Activated naive CD4-positive, alpha-beta T cell treated with anti-CD3 and anti-CD28 coated beads, Interleukin-2, amount 50 U/mL, for 72 hours (primary cell): Measurements from ENCODE around the gene OXCT1. TPM values are rescaled to one million over a fixed set of nuclear protein-coding genes. Genes with fewer than 3 reads are reported as not detected.

ENCODE experiments used
- ATAC-seq, 2 donors: fragments of 150-1000 bp; cut with Tn5 transposase; 2 replicates each; pipeline ENCODE4 v1.10.0; 2021; ENCODE audit warnings: mild to moderate bottlenecking in 2 of 2, moderate library complexity in 2 of 2
- DNase-seq, 2 donors: peaks; one replicate each; pipeline ENCODE4 v3.0.0; 2021 to 2022; ENCODE audit warnings: low spot score in 2 of 2
- H3K27ac Mint-ChIP-seq, 2 donors: one replicate each; pipeline ENCODE4 v1.8.0; 2022; ENCODE audit warnings: mild to moderate bottlenecking in 2 of 2, mixed read lengths in 2 of 2
- H3K36me3 Mint-ChIP-seq, 2 donors: one replicate each; pipeline ENCODE4 v1.8.0; 2022; ENCODE audit warnings: mixed read lengths in 2 of 2
- H3K9me3 Mint-ChIP-seq, 2 donors: one replicate each; pipeline ENCODE4 v1.8.0; 2022; ENCODE audit warnings: mixed read lengths in 2 of 2
- total RNA-seq, 2 donors: library from RNA; stranded (reverse); gene quantifications; one replicate each; pipeline ENCODE4 v1.2.3, GENCODE V29; 2022

OXCT1 gene
- 10 to 100 TPM; 74.5 to 85.5 TPM for total RNA-seq

DNA sequence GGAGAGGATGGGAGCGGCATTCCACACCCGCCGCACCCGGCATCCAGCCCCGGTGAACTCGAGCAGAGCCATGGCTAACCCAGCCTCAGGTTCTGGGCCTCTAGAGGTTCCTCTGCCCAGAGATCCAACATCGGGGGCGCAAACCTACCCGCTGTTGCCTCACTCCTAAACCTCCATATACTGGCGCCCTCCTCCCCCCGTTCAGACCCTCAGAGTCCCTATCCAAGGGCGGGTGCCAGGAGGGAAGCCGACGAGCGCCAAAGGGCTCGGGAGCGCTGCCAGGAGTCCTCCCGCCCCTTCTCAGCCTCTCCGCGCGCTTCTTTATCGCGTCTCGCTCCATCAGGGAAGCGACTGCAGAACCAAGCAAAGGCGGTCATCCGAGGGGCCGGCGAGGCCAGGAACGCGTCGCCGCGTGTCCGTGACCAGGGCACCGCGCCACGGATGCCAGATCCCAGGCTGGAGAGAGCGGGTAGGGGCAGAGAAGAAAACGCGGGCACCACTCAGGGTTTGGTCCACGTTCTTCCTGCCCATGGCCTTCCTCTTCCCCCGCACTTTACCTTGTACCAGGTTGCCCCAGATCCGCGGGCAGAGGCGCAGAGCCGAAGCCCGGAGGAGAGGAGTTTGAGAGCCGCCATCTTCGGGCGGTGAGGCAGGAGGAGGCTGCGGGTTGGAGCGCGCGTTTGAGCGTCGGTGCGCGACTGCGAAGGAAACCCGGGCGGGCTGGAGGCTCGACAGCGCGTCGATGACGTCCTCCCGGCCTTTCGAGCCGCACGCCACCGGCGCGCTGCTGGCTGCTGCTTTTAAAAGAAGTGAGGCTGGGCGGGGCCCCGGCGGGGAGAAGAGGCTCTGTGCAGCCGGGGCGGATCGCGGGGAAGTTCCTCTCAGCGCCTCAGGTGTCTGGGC is at the start of gene OXCT1:
TSS of gene OXCT1 (minus strand) at position 702 of the 903 bp plus-strand sequence. CDS start at position 635, 67 bp downstream.
- peak; percentile 91 to 95 for ATAC-seq
- Mint-ChIP-seq H3K36me3 (peaks cover 6 to 25% of the 10 kb centered on the region in 2 donors), H3K9me3 (no peaks in the 10 kb centered on the region), H3K27ac (peak within 1 kb of the TSS; percentile 92 to 93)
- DNase-seq, result peak; percentile 89 to 93

DNA sequence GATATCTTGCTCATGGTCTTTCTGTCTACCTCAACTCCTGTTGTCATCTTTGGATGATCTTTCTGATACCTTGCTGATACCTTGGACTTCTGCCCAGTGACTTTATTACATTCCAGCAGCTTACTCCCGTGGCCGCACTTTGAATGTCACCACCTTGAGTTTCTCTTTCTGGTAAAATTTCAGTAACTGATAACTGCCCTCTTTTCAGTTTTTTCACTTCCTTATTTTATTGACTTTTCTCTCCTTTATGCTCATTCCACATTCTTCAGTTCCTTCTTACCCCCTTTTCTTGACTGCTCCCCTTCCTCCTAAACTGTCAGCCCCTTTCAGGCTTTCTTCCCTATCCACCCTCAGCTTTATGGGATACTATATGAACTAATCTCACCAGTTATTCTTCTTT is 47.9 kb upstream of the OXCT1 start:
- peak overlapping the region; percentile 1 to 89 for H3K27ac Mint-ChIP-seq

DNA sequence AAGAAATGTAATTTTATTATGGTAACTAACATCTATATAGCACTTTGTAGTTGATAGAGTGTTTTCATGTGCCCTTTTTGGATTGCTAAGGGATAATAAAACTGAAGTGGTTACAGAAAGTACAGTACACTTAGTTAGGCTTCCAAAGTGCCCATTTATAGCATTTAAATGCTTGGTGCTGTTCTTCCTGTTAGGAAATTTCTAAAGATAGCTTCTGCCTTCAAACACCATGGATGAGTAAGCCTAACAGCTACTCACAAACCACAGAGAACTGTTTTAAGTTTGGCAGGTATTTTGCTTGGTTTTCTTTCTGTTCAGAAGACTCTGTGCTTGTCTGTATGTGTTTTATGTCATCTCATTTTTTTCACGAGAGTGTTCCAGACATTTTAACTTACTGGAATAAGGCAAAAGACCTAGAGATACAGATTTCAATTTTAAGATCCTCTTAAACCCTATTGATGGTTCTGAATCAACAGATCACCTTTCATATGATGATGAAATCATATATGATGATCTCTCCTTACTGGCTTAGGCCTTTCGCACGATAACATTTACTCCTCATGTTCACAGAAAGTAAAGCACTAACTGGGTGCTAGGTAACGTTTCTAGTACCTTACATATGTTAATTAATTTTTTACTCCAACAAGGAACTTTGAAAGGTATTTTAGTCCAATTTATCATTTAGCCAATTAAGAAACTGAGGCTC is 38.3 kb upstream of the OXCT1 start:
- no peaks in the 10 kb centered on the region for H3K9me3 Mint-ChIP-seq
- H3K27ac Mint-ChIP-seq, result peak overlapping the region; percentile 55 to 87
- no peak for DNase-seq
- no peak for ATAC-seq
- H3K36me3 Mint-ChIP-seq, result peaks cover 31 to 43% of the 10 kb centered on the region in 2 donors

More for the DNA sequence above, 47.9 kb upstream of the OXCT1 start:
- Mint-ChIP-seq H3K36me3 (peaks cover 12 to 40% of the 10 kb centered on the region in 2 donors), H3K9me3 (no peaks in the 10 kb centered on the region)
- DNase-seq (no peak), ATAC-seq (no peak)

DNA sequence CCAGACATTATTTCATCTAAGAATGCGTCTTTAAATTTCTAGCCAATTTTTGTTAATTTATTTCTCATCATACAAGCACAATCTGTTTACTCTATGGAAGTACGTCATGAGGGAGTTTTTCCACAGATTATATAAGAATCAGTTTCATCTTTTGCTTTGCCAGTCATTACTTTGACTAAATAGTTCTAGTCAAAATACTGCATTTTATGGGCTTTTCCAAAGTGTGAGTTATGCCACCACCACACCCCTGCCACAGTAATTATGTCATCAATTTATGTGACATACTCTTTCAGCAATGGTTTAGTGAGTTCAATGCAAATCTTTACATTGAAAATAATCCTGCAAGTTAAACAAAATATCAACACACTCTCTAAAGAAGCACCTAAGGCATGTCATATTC is 35.9 kb upstream of the OXCT1 start:
- ATAC-seq, result no peak

DNA sequence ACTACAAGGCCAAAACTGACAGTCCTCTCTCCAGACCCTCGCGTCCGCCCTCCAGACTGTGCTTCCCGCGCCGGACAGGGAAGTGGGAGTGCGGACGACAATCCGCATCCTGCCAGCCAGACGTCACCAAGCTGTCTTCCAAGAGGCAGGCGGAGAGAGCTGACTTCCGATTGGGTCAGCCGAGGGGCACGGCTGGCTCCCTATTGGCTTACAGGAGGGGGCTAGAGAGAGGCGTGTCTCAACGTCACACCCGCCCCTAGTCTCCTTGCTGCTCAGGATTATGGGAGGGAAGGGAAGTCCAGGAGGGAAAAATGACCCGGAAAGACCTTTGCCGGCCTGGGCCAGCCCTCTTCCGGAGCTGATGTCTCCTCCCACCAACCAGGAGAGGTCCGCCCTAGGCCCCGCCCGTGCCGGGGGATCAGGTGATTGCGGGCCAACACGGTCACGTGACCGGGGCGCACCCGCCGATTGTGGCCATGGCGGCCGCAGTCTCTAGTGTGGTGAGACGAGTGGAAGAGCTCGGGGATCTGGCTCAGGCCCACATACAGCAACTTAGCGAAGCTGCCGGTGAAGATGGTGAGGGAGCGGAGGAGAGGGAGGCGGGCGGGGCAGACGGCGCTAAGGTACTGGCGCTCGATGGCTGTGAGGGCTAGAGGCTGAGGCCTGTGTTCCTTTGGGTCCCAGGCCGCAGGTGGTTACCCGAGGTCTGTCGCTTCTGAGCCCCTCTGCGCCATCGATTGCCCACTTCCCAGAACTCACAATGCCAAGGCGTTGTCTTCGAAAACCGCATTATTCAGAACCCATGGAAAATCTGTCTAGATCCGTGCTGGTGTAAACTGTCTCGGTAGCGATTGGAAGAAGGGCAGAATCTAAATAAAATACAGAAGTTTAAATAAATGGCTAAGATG is 33.9 kb upstream of the OXCT1 start, which contains the start of gene RIMOC1:
TSS of gene RIMOC1 (plus strand) at position 453 of the 908 bp plus-strand sequence. CDS start at position 477, 24 bp downstream.
- Mint-ChIP-seq H3K36me3 (peaks cover 14 to 22% of the 10 kb centered on the region in 2 donors), H3K27ac (peak within 1 kb of the TSS; percentile 94 to 99), H3K9me3 (no peaks in the 10 kb centered on the region)
- DNase-seq (peak; percentile 97 to 99), ATAC-seq (peak; percentile 96 to 97)

More for the DNA sequence above, 35.9 kb upstream of the OXCT1 start:
- no peak for DNase-seq
- H3K36me3 Mint-ChIP-seq, result peaks cover 22 to 23% of the 10 kb centered on the region in 2 donors
- H3K9me3 Mint-ChIP-seq, result no peaks in the 10 kb centered on the region
- H3K27ac Mint-ChIP-seq, result no peak overlapping the region

DNA sequence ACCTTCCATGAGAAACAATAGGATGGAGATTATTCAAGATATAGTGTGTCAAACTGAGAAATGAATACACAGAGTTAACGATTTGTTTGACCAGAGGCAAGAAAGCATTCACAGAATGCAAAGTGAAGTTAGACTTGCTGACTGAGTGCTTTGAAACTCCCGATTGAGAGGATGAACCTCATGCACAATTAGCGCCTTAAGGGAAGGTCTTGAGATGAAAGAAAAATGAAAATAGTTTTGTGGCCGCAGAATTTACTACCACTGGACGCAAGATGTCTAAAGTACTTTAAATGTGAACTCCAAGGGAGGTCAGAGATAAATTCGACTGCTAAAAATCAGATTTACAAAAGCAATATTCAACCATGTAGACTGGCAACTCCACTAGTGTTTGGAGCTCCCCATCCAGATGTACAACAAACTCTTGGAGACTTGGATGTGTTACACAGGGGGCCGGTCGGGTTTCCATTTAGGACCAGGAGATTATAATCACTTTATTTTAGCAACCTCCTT is 33.2 kb upstream of the OXCT1 start:
- Mint-ChIP-seq H3K36me3 (peaks cover 14 to 22% of the 10 kb centered on the region in 2 donors), H3K27ac (peak overlapping the region; percentile 94 to 99), H3K9me3 (no peaks in the 10 kb centered on the region)
- no peak for DNase-seq
- no peak for ATAC-seq

DNA sequence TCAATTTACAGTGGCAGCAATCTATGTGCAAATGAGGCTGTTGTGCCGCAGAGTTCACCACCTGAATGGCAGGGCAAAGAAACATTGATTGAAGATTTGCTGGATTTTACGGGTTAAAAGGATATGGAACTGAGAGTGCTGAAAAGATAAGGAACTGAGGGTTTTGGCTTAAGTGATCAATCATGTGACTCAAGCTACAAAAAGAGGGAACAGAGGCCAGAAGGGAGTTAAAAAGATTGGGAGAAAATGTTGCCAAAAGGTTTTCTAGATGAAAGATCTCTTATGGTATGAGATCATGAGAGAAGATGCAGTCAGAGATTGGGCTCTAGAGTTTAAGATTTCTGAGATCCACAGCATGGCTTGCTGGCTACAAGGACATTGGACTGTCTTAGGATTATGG is 26.0 kb upstream of the OXCT1 start:
- ATAC-seq (no peak), DNase-seq (no peak)
- no peak overlapping the region for H3K27ac Mint-ChIP-seq
- H3K9me3 Mint-ChIP-seq, result no peaks in the 10 kb centered on the region
- peaks cover 0 to 6% of the 10 kb centered on the region in 2 donors for H3K36me3 Mint-ChIP-seq

DNA sequence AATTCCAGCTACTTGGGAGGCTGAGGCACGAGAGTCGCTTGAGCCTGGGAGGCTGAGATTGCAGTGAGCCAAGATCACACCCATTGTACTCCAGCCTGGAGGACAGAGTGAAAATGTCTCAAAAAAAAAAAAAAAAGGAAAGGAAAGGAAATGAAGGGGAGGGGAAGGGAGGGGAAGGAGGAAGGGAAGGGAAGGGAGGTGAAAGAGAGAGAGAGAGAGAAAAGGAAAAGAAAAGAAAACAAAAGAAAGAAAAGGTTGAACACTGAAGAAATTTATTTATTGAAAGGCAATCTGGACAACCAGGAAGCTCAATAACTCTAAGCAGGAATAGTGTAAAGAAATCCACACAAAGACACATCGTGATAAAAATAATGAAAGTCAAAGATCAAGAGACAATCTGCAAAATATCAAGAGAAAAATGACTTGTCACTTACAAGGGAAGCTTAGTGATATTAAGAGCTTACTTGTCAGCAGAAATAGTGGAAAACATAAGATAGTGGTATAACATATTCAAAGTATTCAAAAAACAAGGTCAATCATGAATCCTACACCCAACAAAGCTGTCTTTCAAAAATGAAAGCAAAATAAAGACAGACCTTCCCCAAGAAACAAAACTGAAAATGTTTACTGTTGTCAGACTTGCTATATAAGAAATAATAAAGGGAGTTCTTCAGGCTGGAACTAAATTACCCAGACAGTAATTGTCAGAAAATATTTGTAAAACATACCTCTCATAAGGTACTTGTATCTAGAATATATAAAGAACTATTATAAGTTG is 23.0 kb upstream of the OXCT1 start:
- H3K9me3 Mint-ChIP-seq, result no peaks in the 10 kb centered on the region
- ATAC-seq (no peak), DNase-seq (no peak)
- no peak overlapping the region for H3K27ac Mint-ChIP-seq
- peaks cover 0 to 7% of the 10 kb centered on the region in 2 donors for H3K36me3 Mint-ChIP-seq

DNA sequence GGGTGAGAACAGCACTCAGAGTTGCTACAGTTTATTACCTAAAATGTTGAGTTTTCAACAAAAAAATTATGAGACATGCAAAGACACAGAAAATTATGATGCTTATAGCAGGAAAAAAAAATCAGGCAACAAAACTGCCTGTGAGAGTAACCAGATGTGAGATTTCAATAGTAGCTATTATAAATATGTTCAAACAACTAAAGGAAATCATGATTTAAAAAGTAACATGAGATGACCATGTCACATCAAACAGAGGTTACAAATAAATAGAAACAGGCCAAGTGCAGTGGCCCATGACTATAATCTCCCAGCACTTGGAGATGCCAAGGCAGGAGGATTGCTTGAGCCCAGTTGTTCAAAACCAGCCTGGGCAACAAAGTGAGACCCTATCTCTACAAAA is 21.8 kb upstream of the OXCT1 start:
- peaks cover 0 to 7% of the 10 kb centered on the region in 2 donors for H3K36me3 Mint-ChIP-seq
- DNase-seq (no peak), ATAC-seq (no peak)
- no peaks in the 10 kb centered on the region for H3K9me3 Mint-ChIP-seq
- no peak overlapping the region for H3K27ac Mint-ChIP-seq

DNA sequence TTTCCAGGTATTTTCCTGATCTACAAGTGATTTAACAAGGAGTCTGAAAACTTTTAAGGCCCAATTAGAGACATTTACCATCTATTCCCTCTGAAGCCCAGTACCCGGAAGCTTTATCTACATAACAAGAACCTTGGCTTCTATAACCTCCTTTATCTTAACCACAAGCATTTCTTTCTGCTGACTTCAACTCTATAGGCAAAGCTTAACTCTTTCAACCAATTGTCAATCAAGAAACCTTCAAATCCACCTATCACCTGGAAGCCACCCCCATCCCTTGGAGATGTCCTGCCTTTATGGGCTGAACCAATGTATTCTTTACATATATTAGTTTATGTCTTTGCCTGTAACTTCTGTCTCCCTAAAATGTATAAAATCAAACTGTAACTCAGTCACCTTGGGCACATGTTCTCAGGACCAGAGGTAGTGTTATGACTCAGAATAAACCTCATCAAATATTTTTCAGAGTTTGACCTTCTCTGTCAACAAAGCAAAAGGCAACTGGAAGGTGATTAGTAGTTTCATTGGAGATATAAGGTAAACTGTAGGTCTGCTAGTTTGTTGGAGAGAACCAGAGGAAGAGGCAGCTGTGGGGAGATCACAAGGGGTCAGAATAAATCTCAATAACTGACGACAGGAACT is 21.0 kb upstream of the OXCT1 start:
- Mint-ChIP-seq H3K36me3 (peaks cover 0 to 7% of the 10 kb centered on the region in 2 donors), H3K9me3 (no peaks in the 10 kb centered on the region), H3K27ac (no peak overlapping the region)
- ATAC-seq, result peak in 1 of 2 donors; percentile 48
- no peak for DNase-seq

DNA sequence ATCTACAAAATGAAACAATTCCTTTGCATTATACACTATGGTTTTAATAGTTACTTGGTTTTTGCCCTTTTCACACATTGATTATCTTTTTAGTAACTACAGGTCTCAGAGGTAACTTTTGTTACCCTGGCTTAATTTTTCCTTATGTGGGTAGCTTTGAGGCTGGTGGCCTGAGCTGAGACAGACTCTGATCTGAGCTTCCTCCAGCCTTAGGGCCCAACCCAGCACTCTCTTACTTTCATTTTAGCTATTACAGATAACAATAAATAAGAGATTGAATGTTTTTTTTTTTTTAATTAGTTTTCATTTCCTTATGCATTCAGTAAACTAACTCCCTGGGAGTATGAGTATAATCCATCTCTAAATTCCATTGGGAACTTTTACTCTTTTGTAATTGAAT is 15.1 kb upstream of the OXCT1 start:
- Mint-ChIP-seq H3K27ac (no peak overlapping the region), H3K36me3 (no peaks in the 10 kb centered on the region), H3K9me3 (no peaks in the 10 kb centered on the region)
- DNase-seq, result no peak
- ATAC-seq, result no peak

DNA sequence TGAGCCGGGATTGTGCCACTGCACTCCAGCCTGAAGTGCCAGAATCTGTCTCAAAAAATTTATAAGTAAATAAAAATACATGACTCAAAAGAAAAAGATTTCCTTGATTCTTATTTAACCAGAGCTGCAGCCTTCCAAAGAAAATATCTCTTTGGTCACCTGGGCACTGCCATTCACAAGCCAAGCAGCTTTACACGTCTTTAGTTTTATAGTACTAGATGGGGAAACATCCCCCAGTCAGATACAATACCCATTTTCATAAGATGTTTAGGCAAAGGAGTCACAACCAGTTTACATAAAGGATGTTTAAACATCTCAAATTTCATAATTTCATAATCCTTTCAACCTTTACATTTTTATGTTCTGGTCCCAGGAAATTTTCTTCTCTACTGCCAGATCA is 13.7 kb upstream of the OXCT1 start:
- no peak overlapping the region for H3K27ac Mint-ChIP-seq
- ATAC-seq (no peak), DNase-seq (no peak)
- no peaks in the 10 kb centered on the region for H3K9me3 Mint-ChIP-seq
- H3K36me3 Mint-ChIP-seq, result no peaks in the 10 kb centered on the region

DNA sequence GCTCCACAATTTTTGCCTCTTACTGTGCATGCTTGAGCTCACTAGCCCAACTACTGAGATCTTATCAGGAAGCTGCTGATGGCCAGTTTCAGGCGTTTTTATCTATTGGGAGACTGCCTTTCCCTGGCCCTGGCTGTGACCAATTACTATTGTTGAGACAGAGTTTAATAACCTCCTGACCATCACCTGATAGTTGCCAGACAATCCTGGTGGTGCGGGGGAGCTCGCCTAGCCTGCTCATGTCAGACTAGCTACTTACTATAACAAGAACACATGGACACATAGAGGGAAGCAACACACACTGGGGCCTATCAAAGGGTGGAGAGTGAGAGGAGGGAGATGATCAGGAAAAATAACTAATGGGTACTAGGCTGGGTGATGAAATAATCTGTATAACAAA is 13.0 kb upstream of the OXCT1 start:
- H3K27ac Mint-ChIP-seq, result no peak overlapping the region
- DNase-seq, result no peak
- H3K36me3 Mint-ChIP-seq, result no peaks in the 10 kb centered on the region
- H3K9me3 Mint-ChIP-seq, result no peaks in the 10 kb centered on the region
- no peak for ATAC-seq

DNA sequence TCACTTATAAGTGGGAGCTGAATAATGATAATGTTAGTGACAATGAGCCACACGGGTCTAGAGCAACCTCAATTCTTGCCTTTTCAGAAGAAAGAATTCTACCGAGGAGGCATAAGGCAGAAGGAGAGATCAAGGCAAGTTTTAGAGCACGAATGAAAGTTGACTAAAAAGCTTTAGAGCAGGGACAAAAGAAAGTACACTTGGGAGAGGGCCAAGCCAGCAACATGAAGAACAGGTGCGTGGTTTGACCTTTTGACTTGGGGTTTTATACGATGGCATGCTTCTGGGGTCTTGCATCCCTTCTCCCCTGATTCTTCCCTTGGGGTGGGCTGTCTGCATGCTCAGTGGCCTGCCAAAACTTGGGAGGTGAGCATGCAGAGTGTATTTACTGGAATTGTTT is 12.5 kb upstream of the OXCT1 start:
- no peaks in the 10 kb centered on the region for H3K36me3 Mint-ChIP-seq
- H3K27ac Mint-ChIP-seq, result no peak overlapping the region
- ATAC-seq (no peak), DNase-seq (no peak)
- no peaks in the 10 kb centered on the region for H3K9me3 Mint-ChIP-seq
